ENCODE data around the gene CTF1. TPM values are rescaled to one million over a fixed set of nuclear protein-coding genes. Genes with fewer than 3 reads are reported as not detected.
A peak's percentile ranks its signal among the peaks of the same experiment; 100 is the strongest.

CTF1 gene
- total and polyA plus RNA-seq, 2 experiments from 2014 or later: 4.9 to 14.0 TPM

DNA sequence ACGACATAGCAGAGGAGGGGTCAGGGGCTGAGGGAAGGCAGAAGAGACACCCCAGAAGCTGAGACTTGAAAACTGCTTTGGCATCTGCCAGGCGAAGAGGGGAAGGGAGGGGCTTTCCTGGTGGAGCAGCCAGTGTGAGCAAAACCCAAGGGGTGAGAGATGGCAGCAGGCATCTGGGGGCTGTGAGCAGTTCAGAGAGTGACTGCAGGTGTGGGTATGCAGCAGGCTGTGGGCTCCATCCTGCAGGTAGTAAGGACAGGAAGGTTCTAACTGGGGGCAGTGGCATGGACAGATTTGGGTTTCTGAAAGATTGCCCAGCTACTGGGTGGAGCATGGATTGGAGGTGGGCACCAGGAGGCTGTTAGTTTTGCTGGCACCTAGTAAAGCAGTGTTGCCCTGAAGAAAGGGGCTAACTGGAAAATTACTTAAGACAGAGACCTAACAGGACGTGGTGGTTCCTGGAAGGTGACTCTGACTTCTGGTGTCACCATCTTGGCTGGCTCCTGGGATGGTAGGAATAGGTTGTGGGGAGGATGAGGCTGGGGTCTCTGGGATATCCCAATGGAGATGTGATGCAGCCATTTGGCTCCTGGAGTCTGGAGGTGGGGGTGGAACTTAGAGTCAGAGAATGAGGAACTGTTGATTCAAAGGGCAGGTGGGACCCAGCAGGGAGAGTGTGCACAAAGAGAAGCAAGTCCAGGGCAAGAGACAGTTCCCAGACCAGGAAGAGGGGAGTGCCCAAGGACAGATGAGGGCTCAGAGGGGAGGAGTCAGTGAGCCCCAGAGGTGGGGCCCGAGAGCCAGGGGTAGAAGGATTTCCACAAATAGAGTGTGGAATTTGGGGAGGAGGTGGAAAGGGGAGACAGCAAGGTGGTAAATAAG, 13.7 kb upstream of the CTF1 start:
- DNase-seq (ENCODE audit: low read depth in 1 of 2, low spot score in 1 of 2): no peak
- no peak for TF ChIP-seq CTCF (IDR thresholded peaks at IDR 0.05; ENCODE audit: low read depth, low read length)
- H3K36me3 ChIP-seq: peaks cover 4% of the 10 kb centered on the region
- H3K4me1 ChIP-seq (ENCODE audit: low read depth): no peaks in the 10 kb centered on the region
- peak overlapping the region; percentile 40 for H3K27ac ChIP-seq
- H3K4me3 ChIP-seq: no peak overlapping the region
- no peaks in the 10 kb centered on the region for H3K27me3 ChIP-seq
- H3K9me3 ChIP-seq (ENCODE audit: low read depth): no peaks in the 10 kb centered on the region

- DNase-seq (ENCODE audit: low read depth in 1 of 2, low spot score in 1 of 2): no peak
- Histone ChIP-seq H3K27ac (no peak overlapping the region), H3K9me3 (ENCODE audit: low read depth) (no peaks in the 10 kb centered on the region), H3K36me3 (peaks cover 13% of the 10 kb centered on the region), H3K4me1 (ENCODE audit: low read depth) (no peaks in the 10 kb centered on the region), H3K27me3 (no peaks in the 10 kb centered on the region), H3K4me3 (no peak overlapping the region)
- no peak for TF ChIP-seq CTCF (IDR thresholded peaks at IDR 0.05; ENCODE audit: low read depth, low read length)
These were observed 11.7 kb upstream of the CTF1 start for GRCh38 chr16:30884760-30885159.

GRCh38 chr16:30885196-30885595, 11.2 kb upstream of the CTF1 start:
- no peak for DNase-seq (ENCODE audit: low read depth in 1 of 2, low spot score in 1 of 2)
- H3K27ac ChIP-seq: no peak overlapping the region
- no peak overlapping the region for H3K4me3 ChIP-seq
- TF ChIP-seq CTCF (IDR thresholded peaks at IDR 0.05; ENCODE audit: low read depth, low read length): no peak
- H3K27me3 ChIP-seq: no peaks in the 10 kb centered on the region
- H3K4me1 ChIP-seq (ENCODE audit: low read depth): no peaks in the 10 kb centered on the region
- H3K36me3 ChIP-seq: peaks cover 13% of the 10 kb centered on the region
- no peaks in the 10 kb centered on the region for H3K9me3 ChIP-seq (ENCODE audit: low read depth)

- H3K36me3 ChIP-seq: peaks cover 11% of the 10 kb centered on the region
- no peak for DNase-seq (ENCODE audit: low read depth in 1 of 2, low spot score in 1 of 2)
- H3K9me3 ChIP-seq (ENCODE audit: low read depth): no peaks in the 10 kb centered on the region
- H3K4me3 ChIP-seq: no peak overlapping the region
- no peak overlapping the region for H3K27ac ChIP-seq
- no peak for TF ChIP-seq CTCF (IDR thresholded peaks at IDR 0.05; ENCODE audit: low read depth, low read length)
- H3K4me1 ChIP-seq (ENCODE audit: low read depth): no peaks in the 10 kb centered on the region
- H3K27me3 ChIP-seq: no peaks in the 10 kb centered on the region
These were observed 10.3 kb upstream of the CTF1 start for GRCh38 chr16:30886145-30886544.

DNA sequence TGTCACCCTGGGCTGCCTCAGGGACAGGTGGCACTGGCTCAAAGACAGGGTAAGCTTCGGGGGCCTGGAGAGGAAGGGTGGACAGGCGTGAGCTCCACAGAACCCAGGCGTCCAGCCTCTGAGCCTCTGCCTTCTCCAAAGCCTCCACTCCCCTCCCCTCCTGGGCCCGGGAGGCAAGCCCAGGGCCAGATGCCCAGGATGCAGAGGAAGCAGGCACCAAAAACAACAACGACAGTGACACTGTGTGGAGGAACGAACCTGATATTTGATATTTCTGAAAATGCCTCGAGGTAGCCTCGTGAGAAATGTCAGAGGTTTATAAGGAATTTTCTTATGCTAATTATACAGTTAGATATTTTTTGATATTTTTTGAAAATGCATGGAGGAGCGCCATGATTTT, 8.5 kb upstream of the CTF1 start:
- Histone ChIP-seq H3K4me3 (no peak overlapping the region), H3K27me3 (no peaks in the 10 kb centered on the region), H3K36me3 (peaks cover 11% of the 10 kb centered on the region), H3K27ac (no peak overlapping the region), H3K9me3 (ENCODE audit: low read depth) (no peaks in the 10 kb centered on the region), H3K4me1 (ENCODE audit: low read depth) (peaks cover 4% of the 10 kb centered on the region)
- TF ChIP-seq CTCF (IDR thresholded peaks at IDR 0.05; ENCODE audit: low read depth, low read length): no peak
- DNase-seq (ENCODE audit: low read depth in 1 of 2, low spot score in 1 of 2): no peak
